DOHH2 (cell line): Measurements from ENCODE around the gene TNFRSF21.

Source experiments
- H3F3A ChIP-seq: fragments of 200-600 bp; sonication (generic), shearing (Covaris generic); 2 replicates; pipeline ENCODE4 v1.6.0; 2016; ENCODE audit warnings: antibody characterized with exemption, mild to moderate bottlenecking; ENCODE audit not compliant: control insufficient read depth, insufficient read depth
- H3K27ac ChIP-seq: fragments of 200-600 bp; sonication (generic); 2 replicates; pipeline ENCODE4 v1.5.1; 2014; ENCODE audit warnings: low read depth, mild to moderate bottlenecking, low read length, moderate library complexity
- H3K27me3 ChIP-seq: fragments of 200-600 bp; sonication (generic); 2 replicates; pipeline ENCODE4 v1.6.1; 2014; ENCODE audit warnings: mild to moderate bottlenecking, low read length, mixed read lengths; ENCODE audit not compliant: control insufficient read depth
- H3K36me3 ChIP-seq: fragments of 200-600 bp; sonication (generic); 2 replicates; pipeline ENCODE4 v1.6.1; 2014; ENCODE audit warnings: mild to moderate bottlenecking, low read length, moderate library complexity, mixed read lengths; ENCODE audit not compliant: control insufficient read depth
- H3K4me1 ChIP-seq: fragments of 200-600 bp; sonication (generic); 2 replicates; pipeline ENCODE4 v1.6.1; 2014; ENCODE audit warnings: mild to moderate bottlenecking, low read length, mixed read lengths; ENCODE audit not compliant: control insufficient read depth
- H3K4me2 ChIP-seq: fragments of 200-600 bp; sonication (generic); 2 replicates; pipeline ENCODE4 v1.6.0; 2014; ENCODE audit warnings: mild to moderate bottlenecking, low read length, moderate library complexity
- H3K4me3 ChIP-seq: fragments of 200-600 bp; sonication (generic); 2 replicates; pipeline ENCODE4 v1.5.1; 2014; ENCODE audit warnings: mild to moderate bottlenecking, low read length, mixed read lengths
- H3K79me2 ChIP-seq: fragments of 200-600 bp; sonication (generic); 2 replicates; pipeline ENCODE4 v1.6.1; 2014; ENCODE audit warnings: mild to moderate bottlenecking, low read length, mixed read lengths; ENCODE audit not compliant: control insufficient read depth
- H3K9me2 ChIP-seq: fragments of 200-600 bp; sonication (generic); replicated peaks from 2 replicates; pipeline ENCODE4 v1.6.1; 2014; ENCODE audit warnings: mild to moderate bottlenecking, low read length, mixed read lengths; ENCODE audit not compliant: control insufficient read depth
- H3K9me3 ChIP-seq: fragments of 200-600 bp; sonication (generic); 2 replicates; pipeline ENCODE4 v1.6.1; 2014; ENCODE audit warnings: antibody characterized with exemption, low read length, mixed read lengths; ENCODE audit not compliant: control insufficient read depth, insufficient read depth
- H4K20me1 ChIP-seq: fragments of 200-600 bp; sonication (generic); 2 replicates; pipeline ENCODE4 v1.6.0; 2014; ENCODE audit warnings: low read depth, mild to moderate bottlenecking, antibody characterized with exemption, low read length, moderate library complexity; ENCODE audit not compliant: control insufficient read depth, insufficient read depth
- EZH2phosphoT487 ChIP-seq: fragments of 200-600 bp; sonication (generic); IDR thresholded peaks from 2 replicates; pipeline ENCODE4 v1.6.1; 2017; ENCODE audit warnings: borderline replicate concordance, mild to moderate bottlenecking, antibody characterized with exemption, low read length, moderate library complexity, mixed read lengths
- TF ChIP-seq, protein P1 (sequence below): fragments of 200-600 bp; sonication (generic); IDR thresholded peaks from one replicate; pipeline ENCODE4 v1.5.1; 2014; ENCODE audit warnings: antibody characterized with exemption, mild to moderate bottlenecking, low read depth, low read length; ENCODE audit not compliant: poor library complexity, severe bottlenecking

Gene TNFRSF21

DNA sequence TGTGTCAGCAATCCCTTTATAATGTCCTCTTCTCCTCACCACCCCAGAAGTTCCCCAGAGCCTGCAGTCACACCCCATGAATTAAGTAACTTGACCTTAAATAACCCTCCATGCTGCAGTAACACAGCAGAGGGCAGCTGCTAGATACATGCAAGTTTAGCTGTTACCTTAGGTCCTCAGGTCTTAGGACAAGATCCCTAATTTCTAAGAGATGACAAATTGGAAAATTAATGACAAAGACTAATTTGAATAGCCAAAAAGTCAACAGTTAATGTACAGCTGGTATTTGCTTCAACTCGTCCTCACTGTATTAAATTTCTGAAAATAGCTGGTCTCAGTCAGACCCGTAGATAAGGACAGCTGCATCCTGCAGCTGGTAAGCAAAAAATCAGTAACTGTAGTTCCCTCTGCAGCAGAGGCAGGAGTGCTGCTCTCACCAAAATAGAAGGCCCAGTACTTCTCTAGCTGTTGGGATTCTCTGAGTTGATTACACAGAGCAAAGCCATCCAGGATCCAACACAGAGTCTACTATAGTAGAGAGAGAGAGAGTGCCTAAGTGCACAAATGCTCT is 62.4 kb downstream of the TNFRSF21 start:
- no peaks in the 10 kb centered on the region for H3K79me2 ChIP-seq
- no peak for TF ChIP-seq EZH2phosphoT487
- TF ChIP-seq, protein P1, sequence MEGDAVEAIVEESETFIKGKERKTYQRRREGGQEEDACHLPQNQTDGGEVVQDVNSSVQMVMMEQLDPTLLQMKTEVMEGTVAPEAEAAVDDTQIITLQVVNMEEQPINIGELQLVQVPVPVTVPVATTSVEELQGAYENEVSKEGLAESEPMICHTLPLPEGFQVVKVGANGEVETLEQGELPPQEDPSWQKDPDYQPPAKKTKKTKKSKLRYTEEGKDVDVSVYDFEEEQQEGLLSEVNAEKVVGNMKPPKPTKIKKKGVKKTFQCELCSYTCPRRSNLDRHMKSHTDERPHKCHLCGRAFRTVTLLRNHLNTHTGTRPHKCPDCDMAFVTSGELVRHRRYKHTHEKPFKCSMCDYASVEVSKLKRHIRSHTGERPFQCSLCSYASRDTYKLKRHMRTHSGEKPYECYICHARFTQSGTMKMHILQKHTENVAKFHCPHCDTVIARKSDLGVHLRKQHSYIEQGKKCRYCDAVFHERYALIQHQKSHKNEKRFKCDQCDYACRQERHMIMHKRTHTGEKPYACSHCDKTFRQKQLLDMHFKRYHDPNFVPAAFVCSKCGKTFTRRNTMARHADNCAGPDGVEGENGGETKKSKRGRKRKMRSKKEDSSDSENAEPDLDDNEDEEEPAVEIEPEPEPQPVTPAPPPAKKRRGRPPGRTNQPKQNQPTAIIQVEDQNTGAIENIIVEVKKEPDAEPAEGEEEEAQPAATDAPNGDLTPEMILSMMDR = no peak

DNA sequence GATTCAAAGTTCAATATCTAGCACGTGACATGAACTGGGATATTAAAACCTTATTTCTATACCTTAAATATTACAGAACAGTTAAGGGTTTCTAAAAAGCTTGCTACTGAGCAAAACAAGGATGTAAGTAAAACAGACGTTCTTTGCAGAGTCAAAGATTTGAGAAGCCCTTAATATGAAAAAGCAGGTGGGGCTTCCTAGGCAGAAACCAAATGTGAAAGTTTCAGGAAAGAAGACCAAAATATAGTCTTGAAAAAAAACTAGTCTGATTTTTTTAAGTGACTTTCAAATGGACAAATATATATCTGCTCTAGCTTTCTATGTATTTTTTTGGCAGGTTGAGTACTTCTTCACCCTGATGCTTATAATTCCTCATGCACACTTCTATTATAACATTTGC is 63.2 kb downstream of the TNFRSF21 start:
- H3K27ac ChIP-seq = peak overlapping the region; percentile 92
- H3K79me2 ChIP-seq = no peaks in the 10 kb centered on the region
- no peaks in the 10 kb centered on the region for H3K27me3 ChIP-seq
- no peaks in the 10 kb centered on the region for H3K9me3 ChIP-seq
- peaks cover 23% of the 10 kb centered on the region for H3F3A ChIP-seq
- H3K4me1 ChIP-seq = peaks cover 88% of the 10 kb centered on the region
- no peak for TF ChIP-seq EZH2phosphoT487
- TF ChIP-seq, protein P1 = no peak
- peak overlapping the region; percentile 82 for H3K4me2 ChIP-seq
- H4K20me1 ChIP-seq = no peaks in the 10 kb centered on the region
- H3K9me2 ChIP-seq = no peaks in the 10 kb centered on the region
- peaks cover 13% of the 10 kb centered on the region; the same call in 1 of the 2 replicates for H3K36me3 ChIP-seq
- peak overlapping the region; percentile 66 for H3K4me3 ChIP-seq

More for the DNA sequence above, 62.4 kb downstream of the TNFRSF21 start:
- no peaks in the 10 kb centered on the region for H3K27me3 ChIP-seq
- peak overlapping the region; percentile 66 for H3K4me3 ChIP-seq
- H3F3A ChIP-seq = peaks cover 23% of the 10 kb centered on the region
- H3K9me2 ChIP-seq = no peaks in the 10 kb centered on the region
- H3K27ac ChIP-seq = peak overlapping the region; percentile 92
- peaks cover 13% of the 10 kb centered on the region; the same call in 1 of the 2 replicates for H3K36me3 ChIP-seq
- no peaks in the 10 kb centered on the region for H3K9me3 ChIP-seq
- no peaks in the 10 kb centered on the region for H4K20me1 ChIP-seq
- H3K4me2 ChIP-seq = peak overlapping the region; percentile 82
- peaks cover 84% of the 10 kb centered on the region for H3K4me1 ChIP-seq

- Histone ChIP-seq H3F3A (peaks cover 23% of the 10 kb centered on the region), H3K27me3 (no peaks in the 10 kb centered on the region), H4K20me1 (no peaks in the 10 kb centered on the region), H3K4me2 (peak overlapping the region; percentile 82), H3K4me3 (peak overlapping the region; percentile 66), H3K36me3 (peaks cover 13% of the 10 kb centered on the region; the same call in 1 of the 2 replicates), H3K79me2 (no peaks in the 10 kb centered on the region), H3K9me3 (no peaks in the 10 kb centered on the region), H3K9me2 (no peaks in the 10 kb centered on the region), H3K4me1 (peaks cover 87% of the 10 kb centered on the region), H3K27ac (peak overlapping the region; percentile 92)
- TF ChIP-seq, protein P1 = no peak
- TF ChIP-seq EZH2phosphoT487 = no peak
Observed at GRCh38 chr6:47245745-47246371, 63.8 kb downstream of the TNFRSF21 start.
